Stimulated activated effector memory CD8-positive, alpha-beta T cell treated with anti-CD3 and anti-CD28 coated beads, Interleukin-12 subunit alpha, Interleukin-12 subunit beta, amount 100 ng/mL, for 72 hours (primary cell): ENCODE results near the gene WWOX.

Source experiments
- ATAC-seq: fragments of 150-1000 bp; cut with Tn5 transposase; 2 replicates; pipeline ENCODE4 v1.10.0; 2021
- DNase-seq, 2 donors: peaks; one replicate each; pipeline ENCODE4 v3.0.0; 2021 to 2022; ENCODE audit warnings: low spot score in 2 of 2
- H3K27ac Mint-ChIP-seq: one replicate; pipeline ENCODE4 v1.8.0; 2022; ENCODE audit warnings: mild to moderate bottlenecking, mixed read lengths
- H3K36me3 Mint-ChIP-seq: one replicate; pipeline ENCODE4 v1.8.0; 2022; ENCODE audit warnings: mild to moderate bottlenecking, mixed read lengths
- H3K4me1 Mint-ChIP-seq: one replicate; pipeline ENCODE4 v1.8.0; 2022; ENCODE audit warnings: mixed read lengths
- H3K4me3 Mint-ChIP-seq: one replicate; pipeline ENCODE4 v1.8.0; 2022; ENCODE audit warnings: mild to moderate bottlenecking, mixed read lengths
- H3K9me3 Mint-ChIP-seq: one replicate; pipeline ENCODE4 v1.8.0; 2022; ENCODE audit warnings: mixed read lengths

WWOX gene

DNA sequence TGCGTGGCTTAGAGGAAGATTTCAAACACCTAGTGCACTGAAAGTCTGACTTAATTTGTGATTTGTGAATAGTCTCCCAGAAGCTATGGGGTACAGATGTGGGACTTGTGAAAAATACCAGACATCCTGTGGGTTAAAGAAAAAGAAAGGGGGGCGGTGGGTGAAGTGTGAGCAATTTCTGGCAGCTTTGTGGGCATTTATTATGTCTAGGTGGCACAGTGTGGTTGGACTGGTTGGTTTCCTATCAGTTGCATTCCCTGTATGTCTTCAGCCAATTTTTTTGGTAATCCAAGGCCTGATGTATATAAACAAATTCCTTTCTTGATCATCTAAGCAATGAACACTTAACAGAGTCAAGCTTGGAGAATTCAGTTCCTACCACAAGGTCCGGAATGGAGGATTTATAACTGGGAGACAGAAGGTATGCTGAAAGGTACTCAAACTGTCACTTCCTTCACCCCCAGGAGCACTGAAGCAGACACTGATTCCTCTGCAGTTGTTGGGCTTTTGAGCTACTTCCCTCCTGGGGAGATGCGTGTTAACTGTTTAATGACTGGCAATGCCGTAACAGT is 211.6 kb downstream of the WWOX start:
- ATAC-seq: peak; percentile 90
- H3K4me1 Mint-ChIP-seq: peaks cover 26% of the 10 kb centered on the region
- no peak overlapping the region for H3K4me3 Mint-ChIP-seq
- peaks cover 5% of the 10 kb centered on the region for H3K36me3 Mint-ChIP-seq
- DNase-seq: no peak
- H3K9me3 Mint-ChIP-seq: no peaks in the 10 kb centered on the region
- H3K27ac Mint-ChIP-seq: no peak overlapping the region

GRCh38 chr16:78311831-78312230 is 212.4 kb downstream of the WWOX start:
- Mint-ChIP-seq H3K36me3 (peaks cover 5% of the 10 kb centered on the region), H3K9me3 (no peaks in the 10 kb centered on the region), H3K4me1 (peaks cover 21% of the 10 kb centered on the region), H3K27ac (no peak overlapping the region), H3K4me3 (no peak overlapping the region)
- DNase-seq (no peak), ATAC-seq (no peak)

- no peak for ATAC-seq
- no peak overlapping the region for H3K27ac Mint-ChIP-seq
- no peak overlapping the region for H3K4me3 Mint-ChIP-seq
- no peak for DNase-seq
- no peaks in the 10 kb centered on the region for H3K36me3 Mint-ChIP-seq
- no peaks in the 10 kb centered on the region for H3K4me1 Mint-ChIP-seq
- no peaks in the 10 kb centered on the region for H3K9me3 Mint-ChIP-seq
Measured at GRCh38 chr16:78317564-78318240, 218.2 kb downstream of the WWOX start.

DNA sequence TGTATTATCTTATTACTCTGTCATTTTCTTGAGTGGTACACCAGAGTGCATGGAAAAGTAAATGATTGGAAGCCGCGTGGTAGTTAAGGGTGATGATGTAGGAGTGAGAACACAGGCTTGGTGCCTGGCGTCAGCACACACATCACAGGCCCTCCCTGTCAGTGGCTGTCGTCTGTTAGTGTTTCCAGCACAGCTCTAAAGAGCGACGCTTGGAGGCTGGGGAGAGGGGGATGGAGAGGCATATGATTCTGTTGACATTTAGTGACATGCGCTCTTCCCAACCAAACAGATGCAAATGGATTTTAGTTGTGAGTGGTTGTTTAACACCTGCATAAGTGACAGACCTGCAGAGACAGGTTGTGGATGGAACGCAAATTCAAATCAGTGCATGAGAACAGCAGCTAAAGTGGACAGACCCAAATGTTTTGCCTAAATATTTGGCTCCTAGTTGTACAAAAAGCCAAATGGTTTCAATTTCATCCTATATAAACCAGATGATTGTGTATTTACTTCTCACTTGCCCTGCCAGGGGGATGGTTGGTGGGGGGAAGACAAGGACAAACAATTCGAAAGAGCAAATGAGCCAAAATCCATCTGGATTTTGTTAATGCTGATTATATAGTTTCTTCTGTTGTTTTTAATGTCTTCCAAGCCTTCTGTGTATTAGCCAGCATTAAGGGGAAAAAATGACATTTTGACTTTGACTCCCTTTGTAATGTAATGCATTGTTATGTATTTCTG is 222.3 kb downstream of the WWOX start:
- no peak overlapping the region for H3K27ac Mint-ChIP-seq
- no peaks in the 10 kb centered on the region for H3K4me1 Mint-ChIP-seq
- no peaks in the 10 kb centered on the region for H3K9me3 Mint-ChIP-seq
- DNase-seq: no peak
- H3K36me3 Mint-ChIP-seq: no peaks in the 10 kb centered on the region
- no peak for ATAC-seq
- H3K4me3 Mint-ChIP-seq: no peak overlapping the region

- no peaks in the 10 kb centered on the region for H3K36me3 Mint-ChIP-seq
- no peak overlapping the region for H3K27ac Mint-ChIP-seq
- DNase-seq: no peak
- no peaks in the 10 kb centered on the region for H3K9me3 Mint-ChIP-seq
- H3K4me3 Mint-ChIP-seq: no peak overlapping the region
- ATAC-seq: no peak
- H3K4me1 Mint-ChIP-seq: no peaks in the 10 kb centered on the region
Measured at GRCh38 chr16:78323315-78323714, 223.9 kb downstream of the WWOX start.

- no peak overlapping the region for H3K27ac Mint-ChIP-seq
- no peaks in the 10 kb centered on the region for H3K36me3 Mint-ChIP-seq
- DNase-seq: no peak
- no peak overlapping the region for H3K4me3 Mint-ChIP-seq
- no peak for ATAC-seq
- H3K4me1 Mint-ChIP-seq: no peaks in the 10 kb centered on the region
- H3K9me3 Mint-ChIP-seq: no peaks in the 10 kb centered on the region
Measured at GRCh38 chr16:78324649-78325285, 225.3 kb downstream of the WWOX start.

DNA sequence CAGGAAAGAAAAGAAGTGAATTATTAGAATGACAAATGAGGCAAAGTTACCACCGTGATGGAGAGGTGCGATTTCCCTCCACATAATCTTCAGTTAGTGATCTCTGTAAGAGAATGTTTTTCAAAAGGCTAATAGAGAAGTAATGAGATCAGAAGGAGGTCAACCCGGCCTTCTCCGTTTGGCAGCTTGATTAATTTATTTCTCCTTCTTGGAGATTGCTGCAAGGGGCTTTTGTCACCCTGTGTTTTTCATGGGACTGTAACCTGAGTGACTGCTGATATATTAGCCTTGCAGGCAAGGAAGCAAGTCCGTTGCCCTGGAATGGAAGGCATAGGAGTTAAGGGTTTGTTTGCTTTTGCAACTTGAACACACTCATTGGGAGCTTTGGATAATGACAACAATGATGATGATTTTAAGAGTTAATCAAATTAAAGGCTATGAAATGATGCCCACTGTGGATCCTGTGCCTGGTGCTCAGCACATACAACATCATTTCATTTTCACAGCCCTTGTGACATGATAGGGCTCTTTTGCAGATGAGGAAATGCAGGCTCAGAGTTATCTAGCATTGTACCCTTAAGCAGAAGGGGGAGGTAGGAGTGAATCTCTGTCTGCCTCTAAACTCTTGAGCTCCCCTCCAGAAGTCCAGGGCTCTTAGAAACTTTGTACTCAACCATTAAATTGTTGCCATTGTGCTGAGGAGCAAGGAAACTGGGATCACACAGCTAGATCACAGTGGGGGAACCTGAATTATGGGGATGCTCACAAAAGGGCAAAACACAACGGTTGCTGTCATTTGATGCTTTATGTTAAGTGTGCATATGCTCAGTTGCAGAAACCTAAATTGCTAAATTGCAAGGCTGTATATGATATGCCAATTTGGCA is 226.3 kb downstream of the WWOX start:
- Mint-ChIP-seq H3K9me3 (no peaks in the 10 kb centered on the region), H3K4me1 (no peaks in the 10 kb centered on the region), H3K27ac (no peak overlapping the region), H3K36me3 (no peaks in the 10 kb centered on the region), H3K4me3 (no peak overlapping the region)
- DNase-seq (no peak), ATAC-seq (no peak)

GRCh38 chr16:78326731-78327130 is 227.3 kb downstream of the WWOX start:
- DNase-seq (no peak), ATAC-seq (no peak)
- H3K4me1 Mint-ChIP-seq: no peaks in the 10 kb centered on the region
- H3K4me3 Mint-ChIP-seq: no peak overlapping the region
- H3K9me3 Mint-ChIP-seq: no peaks in the 10 kb centered on the region
- H3K27ac Mint-ChIP-seq: no peak overlapping the region
- no peaks in the 10 kb centered on the region for H3K36me3 Mint-ChIP-seq

GRCh38 chr16:78331731-78332130 is 232.3 kb downstream of the WWOX start:
- no peak overlapping the region for H3K4me3 Mint-ChIP-seq
- ATAC-seq (no peak), DNase-seq (no peak)
- no peak overlapping the region for H3K27ac Mint-ChIP-seq
- H3K36me3 Mint-ChIP-seq: no peaks in the 10 kb centered on the region
- H3K9me3 Mint-ChIP-seq: no peaks in the 10 kb centered on the region
- H3K4me1 Mint-ChIP-seq: no peaks in the 10 kb centered on the region

DNA sequence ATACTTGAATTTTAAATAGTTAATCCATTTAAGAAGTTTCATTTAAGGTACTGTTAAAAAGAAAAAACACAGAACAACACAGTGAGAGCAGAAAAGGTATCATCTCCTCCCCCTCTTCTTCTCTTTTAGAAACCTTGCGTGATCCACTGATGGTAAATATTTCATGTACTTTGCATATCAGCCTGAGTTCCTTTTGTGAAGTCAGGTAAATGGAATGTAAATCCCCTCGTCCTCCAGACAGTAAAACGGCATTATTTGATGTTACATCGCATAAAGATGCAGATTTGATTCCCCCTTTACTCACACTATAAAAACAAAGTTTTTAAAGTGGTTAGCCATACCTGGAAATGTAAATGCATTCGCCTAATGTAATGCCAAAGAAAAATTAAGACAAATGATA is 234.4 kb downstream of the WWOX start:
- Mint-ChIP-seq H3K36me3 (no peaks in the 10 kb centered on the region), H3K27ac (no peak overlapping the region), H3K4me1 (no peaks in the 10 kb centered on the region), H3K9me3 (peaks cover 2% of the 10 kb centered on the region), H3K4me3 (no peak overlapping the region)
- no peak for ATAC-seq
- DNase-seq: no peak

GRCh38 chr16:78340590-78340989 is 241.1 kb downstream of the WWOX start:
- Mint-ChIP-seq H3K27ac (no peak overlapping the region), H3K4me3 (no peak overlapping the region), H3K4me1 (no peaks in the 10 kb centered on the region), H3K36me3 (no peaks in the 10 kb centered on the region), H3K9me3 (peaks cover 13% of the 10 kb centered on the region)
- ATAC-seq: no peak
- no peak for DNase-seq

DNA sequence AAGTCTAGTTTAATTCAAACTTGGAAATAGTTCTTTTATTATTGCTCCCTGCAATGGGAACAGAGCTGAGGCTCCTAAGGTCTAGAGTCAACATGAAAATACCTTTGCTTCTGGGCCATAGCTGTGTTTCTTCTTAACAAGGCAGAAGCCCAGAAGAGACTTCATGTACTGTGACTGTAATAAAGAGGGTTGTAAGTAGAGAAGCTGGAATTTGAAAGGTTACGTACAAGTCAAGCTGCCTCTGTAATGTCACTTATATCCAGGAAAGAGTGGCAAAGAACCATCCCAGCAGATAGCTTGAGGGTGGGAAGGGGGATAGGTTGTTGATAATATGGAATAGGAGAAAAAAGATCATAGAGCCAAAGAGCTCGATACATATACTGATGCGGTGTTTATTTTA is 248.6 kb downstream of the WWOX start:
- no peaks in the 10 kb centered on the region for H3K36me3 Mint-ChIP-seq
- no peaks in the 10 kb centered on the region for H3K4me1 Mint-ChIP-seq
- H3K27ac Mint-ChIP-seq: no peak overlapping the region
- no peak overlapping the region for H3K4me3 Mint-ChIP-seq
- H3K9me3 Mint-ChIP-seq: peaks cover 2% of the 10 kb centered on the region
- DNase-seq (no peak), ATAC-seq (no peak)

DNA sequence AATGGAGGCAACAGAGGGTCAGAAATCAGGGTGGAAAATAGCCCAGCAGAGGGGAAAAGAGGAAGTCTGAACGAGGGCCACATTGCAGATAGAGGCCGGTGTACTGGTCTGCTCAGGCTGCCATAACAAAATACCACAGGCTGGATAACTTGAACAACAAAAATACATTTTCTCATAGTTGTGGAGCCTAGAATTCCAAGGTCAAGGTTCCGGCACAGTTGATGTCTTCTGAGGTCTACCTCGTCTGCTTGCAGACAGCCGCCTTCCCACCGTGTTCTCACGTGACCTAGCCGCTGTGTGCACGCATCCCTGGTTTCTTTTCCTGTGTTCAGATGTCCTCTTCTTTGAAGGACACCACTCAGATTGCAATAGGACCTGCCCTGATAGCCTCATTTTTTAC is 249.4 kb downstream of the WWOX start:
- Mint-ChIP-seq H3K4me1 (no peaks in the 10 kb centered on the region), H3K9me3 (peaks cover under 1% of the 10 kb centered on the region), H3K36me3 (no peaks in the 10 kb centered on the region), H3K27ac (no peak overlapping the region), H3K4me3 (no peak overlapping the region)
- ATAC-seq (no peak), DNase-seq (no peak)

- no peaks in the 10 kb centered on the region for H3K9me3 Mint-ChIP-seq
- ATAC-seq (no peak), DNase-seq (no peak)
- H3K36me3 Mint-ChIP-seq: no peaks in the 10 kb centered on the region
- H3K4me3 Mint-ChIP-seq: no peak overlapping the region
- H3K27ac Mint-ChIP-seq: no peak overlapping the region
- H3K4me1 Mint-ChIP-seq: no peaks in the 10 kb centered on the region
Measured at GRCh38 chr16:78352184-78352583, 252.7 kb downstream of the WWOX start.

GRCh38 chr16:78353640-78354275 is 254.3 kb downstream of the WWOX start:
- no peaks in the 10 kb centered on the region for H3K36me3 Mint-ChIP-seq

More at GRCh38 chr16:78353640-78354275, 254.3 kb downstream of the WWOX start:
- H3K4me1 Mint-ChIP-seq: no peaks in the 10 kb centered on the region
- ATAC-seq: no peak
- H3K4me3 Mint-ChIP-seq: no peak overlapping the region
- DNase-seq: no peak
- H3K27ac Mint-ChIP-seq: no peak overlapping the region
- no peaks in the 10 kb centered on the region for H3K9me3 Mint-ChIP-seq
